ENCODE results near the gene CSNK1A1.

GRCh38 chr5:149586708-149587318, 35.6 kb upstream of the CSNK1A1 start:
- TF ChIP-seq CTCF (IDR thresholded peaks at IDR 0.05; ENCODE audit: poor library complexity) = no peak
- no peak for TF ChIP-seq EZH2 (IDR thresholded peaks at IDR 0.05; ENCODE audit: borderline replicate concordance)
